ENCODE results near the gene DENND5B.
"Not testable (repeated sequence)": the region's sequence is repeated elsewhere in the genome, so short reads cannot be mapped to it uniquely, and the experiment has no call there.

The DENND5B gene

GRCh38 chr12:31514912-31515311, 76.0 kb downstream of the DENND5B start:
- FAIRE-seq (no peak), DNase-seq (ENCODE audit: insufficient read length, low spot score) (no peak)

- no peak for FAIRE-seq
- no peak for DNase-seq (ENCODE audit: insufficient read length, low spot score)
Measured at GRCh38 chr12:31510034-31510433, 80.9 kb downstream of the DENND5B start.

- no peak for FAIRE-seq
Measured at GRCh38 chr12:31508436-31509150, 82.3 kb downstream of the DENND5B start.

DNA sequence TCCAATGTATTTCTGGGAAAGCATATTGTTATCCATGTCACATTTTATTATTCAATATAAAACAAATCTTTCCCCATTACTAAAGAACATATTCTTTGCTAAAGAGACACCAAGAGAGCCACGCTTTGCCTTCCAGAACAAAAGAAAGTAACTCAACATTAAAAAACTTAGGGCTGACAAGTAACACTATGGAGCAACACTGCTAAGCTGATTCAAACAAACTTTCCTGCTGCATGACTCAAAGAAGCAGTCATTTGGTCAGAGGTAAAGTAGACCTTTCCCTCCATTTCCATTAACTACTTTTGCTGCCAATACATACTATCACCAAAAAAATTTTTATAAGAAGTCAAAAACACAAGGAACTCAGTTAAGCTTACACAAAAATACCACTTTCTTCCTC, 83.0 kb downstream of the DENND5B start:
- DNase-seq (ENCODE audit: insufficient read length, low spot score) (no peak), FAIRE-seq (peak; percentile 47)

More at GRCh38 chr12:31508436-31509150, 82.3 kb downstream of the DENND5B start:
- no peak for DNase-seq (ENCODE audit: insufficient read length, low spot score)

GRCh38 chr12:31506515-31507306, 84.2 kb downstream of the DENND5B start:
- FAIRE-seq (no peak), DNase-seq (ENCODE audit: insufficient read length, low spot score) (no peak)

DNA sequence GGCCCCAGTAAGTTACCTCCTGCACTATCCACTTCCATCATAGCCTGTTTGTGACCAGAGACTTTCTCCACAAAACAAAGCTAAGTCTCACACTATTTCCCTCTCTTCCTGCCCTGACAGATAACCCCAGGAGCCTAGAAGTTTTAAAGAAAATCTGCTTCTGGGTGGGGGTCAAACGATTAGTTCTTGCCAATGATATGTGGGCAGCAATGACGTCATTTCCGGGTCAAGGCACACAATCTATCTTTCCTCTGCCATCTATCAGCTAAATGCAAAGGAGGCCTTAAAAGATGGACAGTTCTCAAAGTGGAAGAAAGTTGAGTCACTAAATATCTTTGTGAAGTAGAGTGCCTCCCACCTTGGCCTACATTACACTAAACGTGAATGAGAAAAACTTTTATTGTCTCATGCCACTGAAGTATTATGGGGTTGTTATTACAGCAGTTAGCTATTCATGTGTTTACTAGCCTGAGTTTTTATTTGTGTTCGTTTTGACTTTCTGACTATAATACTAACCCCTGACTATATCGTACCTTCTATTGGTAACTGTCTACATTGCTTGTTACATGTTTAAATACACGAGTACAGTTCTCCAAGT, 86.2 kb downstream of the DENND5B start:
- no peak for DNase-seq (ENCODE audit: insufficient read length, low spot score)
- FAIRE-seq = no peak

DNA sequence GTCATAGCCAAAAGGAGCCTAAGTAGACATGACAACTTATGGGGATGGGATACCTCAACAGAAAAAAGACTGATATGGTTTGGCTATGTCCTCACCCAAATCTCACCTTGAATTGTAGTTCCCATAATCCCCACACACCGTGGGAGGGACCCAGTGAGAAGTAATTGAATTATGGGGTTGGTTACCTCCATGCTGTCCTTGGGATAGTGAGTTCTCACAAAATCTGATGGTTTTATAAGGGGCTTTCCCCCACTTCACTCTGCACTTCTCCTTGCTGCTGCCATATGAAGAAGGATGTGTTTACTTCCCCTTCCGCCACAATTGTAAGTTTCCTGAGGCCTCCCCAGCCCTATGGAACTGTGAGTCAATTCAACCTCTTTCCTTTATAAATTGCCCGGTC, 89.9 kb downstream of the DENND5B start:
- FAIRE-seq = peak; percentile 33
- DNase-seq (ENCODE audit: insufficient read length, low spot score) = not testable (repeated sequence)

DNA sequence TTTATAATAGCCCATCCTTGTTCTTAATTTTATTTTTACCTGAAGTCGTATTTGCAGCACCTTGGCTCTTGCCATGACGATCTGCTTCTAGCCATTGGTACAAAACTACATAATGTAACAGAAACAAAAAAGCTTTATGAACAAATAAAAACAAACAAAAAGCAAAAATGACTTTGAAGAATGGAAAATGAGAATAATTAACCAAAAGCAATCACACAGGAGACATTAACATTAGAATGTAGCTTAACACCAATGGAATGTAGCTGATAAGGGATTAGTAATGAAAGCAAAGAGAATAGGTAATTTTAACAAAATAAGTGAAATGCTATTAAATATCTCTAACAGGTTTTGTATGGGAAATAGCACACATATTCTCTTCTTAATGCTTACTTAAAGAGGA, 91.4 kb downstream of the DENND5B start:
- FAIRE-seq (no peak), DNase-seq (ENCODE audit: insufficient read length, low spot score) (no peak)

DNA sequence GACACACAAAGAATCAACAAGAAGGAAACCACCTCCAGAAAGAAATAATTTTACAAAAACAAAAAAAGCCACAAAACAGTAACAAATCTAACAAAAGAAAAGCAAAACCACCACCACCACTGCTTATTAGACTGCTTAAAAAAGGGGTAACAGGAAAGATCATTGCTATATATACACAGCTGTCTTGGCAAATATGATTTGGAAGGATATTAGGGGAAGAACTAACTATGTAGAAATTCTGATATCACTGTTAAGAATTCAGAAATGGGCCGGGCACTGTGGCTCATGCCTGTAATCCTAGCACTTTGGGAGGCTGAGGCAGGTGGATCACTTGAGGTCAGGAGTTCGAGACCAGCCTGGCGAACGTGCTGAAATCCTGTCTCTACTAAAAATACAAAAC, 92.5 kb downstream of the DENND5B start:
- no peak for DNase-seq (ENCODE audit: insufficient read length, low spot score)
- peak; percentile 33 for FAIRE-seq

GRCh38 chr12:31496257-31496656, 94.7 kb downstream of the DENND5B start:
- FAIRE-seq (no peak), DNase-seq (ENCODE audit: insufficient read length, low spot score) (no peak)

GRCh38 chr12:31494455-31494854, 96.5 kb downstream of the DENND5B start:
- peak; percentile 33 for FAIRE-seq
- no peak for DNase-seq (ENCODE audit: insufficient read length, low spot score)

- no peak for DNase-seq (ENCODE audit: insufficient read length, low spot score)
- no peak for FAIRE-seq
Measured at GRCh38 chr12:31492599-31493196, 98.2 kb downstream of the DENND5B start.

DNA sequence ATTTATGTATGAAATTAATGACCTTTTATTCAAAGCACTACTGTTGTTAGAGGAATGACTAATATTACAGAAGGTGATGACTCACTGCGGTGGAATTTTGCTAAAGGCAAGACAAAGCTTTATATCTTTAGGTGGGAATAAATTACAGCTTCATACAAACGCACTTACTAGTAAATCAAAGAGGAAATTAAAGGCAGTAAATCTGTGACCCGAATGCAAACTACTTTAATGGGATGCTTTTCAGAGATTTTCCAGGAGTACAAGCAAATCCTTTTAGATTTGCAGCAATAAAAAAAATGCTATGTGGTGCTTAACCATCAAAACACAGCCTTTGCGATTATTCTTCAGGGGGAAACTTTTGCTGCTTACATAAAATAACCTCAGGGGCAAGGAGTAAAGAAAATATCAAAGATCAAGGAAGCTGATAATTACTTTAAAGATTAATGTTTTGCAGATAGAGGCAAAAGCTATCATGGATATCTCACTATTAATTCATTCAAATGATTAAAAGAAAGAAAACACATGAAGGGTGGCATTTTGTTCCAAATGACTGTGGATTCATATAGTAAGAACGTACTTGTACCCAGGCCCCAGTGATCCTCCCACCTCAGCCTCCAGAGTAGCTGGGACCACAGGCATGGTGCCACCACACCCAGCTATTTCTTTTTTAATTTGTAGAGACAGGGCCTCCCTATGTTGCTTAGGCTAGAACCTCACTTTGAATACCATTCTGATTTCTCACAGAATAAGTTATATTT, 98.9 kb downstream of the DENND5B start:
- DNase-seq (ENCODE audit: insufficient read length, low spot score) = no peak
- FAIRE-seq = no peak

- no peak for DNase-seq (ENCODE audit: insufficient read length, low spot score)
- FAIRE-seq = no peak
Measured at GRCh38 chr12:31491241-31491794, 99.6 kb downstream of the DENND5B start.

- no peak for FAIRE-seq
- no peak for DNase-seq (ENCODE audit: insufficient read length, low spot score)
Measured at GRCh38 chr12:31488737-31489338, 102.1 kb downstream of the DENND5B start.

GRCh38 chr12:31485571-31485970, 105.4 kb downstream of the DENND5B start:
- FAIRE-seq = no peak
- no peak for DNase-seq (ENCODE audit: insufficient read length, low spot score)

- FAIRE-seq = no peak
- no peak for DNase-seq (ENCODE audit: insufficient read length, low spot score)
Measured at GRCh38 chr12:31482816-31483215, 108.1 kb downstream of the DENND5B start.

DNA sequence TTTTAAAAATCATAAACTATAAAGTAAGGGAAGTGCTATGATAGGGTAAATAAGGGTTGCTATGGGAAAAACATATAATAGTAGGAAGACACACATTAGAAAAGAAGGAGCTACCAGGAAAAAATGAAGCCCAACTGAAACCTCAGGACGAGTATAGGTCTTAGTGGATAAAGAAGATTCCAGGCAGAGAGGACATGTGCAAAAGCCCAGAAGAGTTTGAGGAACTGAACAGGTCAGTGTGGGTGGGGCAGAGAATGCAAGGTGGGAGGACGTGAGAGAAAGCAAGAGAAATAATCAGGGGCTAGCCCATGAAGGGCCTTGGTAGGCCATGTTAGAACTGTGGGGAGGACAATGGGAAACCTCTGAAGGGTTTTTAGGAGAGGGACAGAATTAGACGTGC, 109.5 kb downstream of the DENND5B start:
- no peak for FAIRE-seq

GRCh38 chr12:31479516-31480210, 111.3 kb downstream of the DENND5B start:
- peak; percentile 71 for FAIRE-seq

More for the DNA sequence above, 109.5 kb downstream of the DENND5B start:
- DNase-seq (ENCODE audit: insufficient read length, low spot score) = no peak

More at GRCh38 chr12:31479516-31480210, 111.3 kb downstream of the DENND5B start:
- no peak for DNase-seq (ENCODE audit: insufficient read length, low spot score)

Data from GM19239 (cell line).